Keratinocyte (primary cell): Measurements from ENCODE around the gene ASF1A. TPM values are rescaled to one million over a fixed set of nuclear protein-coding genes. Genes with fewer than 3 reads are reported as not detected.

Experiments
- DNase-seq: peaks from one replicate; pipeline ENCODE4 v3.0.0-alpha.2; 2011; ENCODE audit warnings: low read depth, missing footprints, low spot score
- FAIRE-seq: peaks from 2 replicates; lab custom pipeline; 2011; peaks lifted over from hg19 to GRCh38; lab: Jason Lieb, UNC
- H2AFZ ChIP-seq: 2 replicates; pipeline ENCODE4 v1.6.0; 2012; ENCODE audit warnings: low read length, control low read depth, inconsistent platforms; ENCODE audit not compliant: control insufficient read depth
- H3K27ac ChIP-seq: 2 replicates; pipeline ENCODE4 v1.5.1; 2011; ENCODE audit warnings: low read length; ENCODE audit not compliant: control insufficient read depth, insufficient read depth
- H3K27me3 ChIP-seq: 3 replicates; pipeline ENCODE4 v1.6.0; 2011; ENCODE audit warnings: low read length; ENCODE audit not compliant: control insufficient read depth, insufficient read depth; ENCODE audit errors: extremely low read depth
- H3K36me3 ChIP-seq, 2 experiments: 2 replicates in 1 of 2; 3 replicates in 1 of 2; pipeline ENCODE4 v1.5.1; 2011; ENCODE audit warnings: low read length in 2 of 2, mild to moderate bottlenecking in 1 of 2; ENCODE audit not compliant: control insufficient read depth in 2 of 2, insufficient read depth in 2 of 2; ENCODE audit errors: extremely low read depth in 1 of 2
- H3K4me1 ChIP-seq: 3 replicates; pipeline ENCODE4 v1.5.1; 2011; ENCODE audit warnings: low read length; ENCODE audit not compliant: control insufficient read depth, insufficient read depth; ENCODE audit errors: extremely low read depth
- H3K4me2 ChIP-seq: 3 replicates; pipeline ENCODE4 v1.6.0; 2011; ENCODE audit warnings: low read depth, low read length; ENCODE audit not compliant: control insufficient read depth, insufficient read depth; ENCODE audit errors: extremely low read depth
- H3K4me3 ChIP-seq, 3 experiments: fragments of 200-600 bp in 1 of 3; sonication (generic) in 1 of 3; 2 replicates in 2 of 3; 3 replicates in 1 of 3; pipeline ENCODE4 v1.5.1; 2011 to 2016; ENCODE audit warnings: low read length in 3 of 3, mild to moderate bottlenecking in 3 of 3, control low read depth in 2 of 3, inconsistent platforms in 1 of 3, low read depth in 1 of 3, mixed read lengths in 1 of 3, mixed run types in 1 of 3, moderate library complexity in 1 of 3; ENCODE audit not compliant: control insufficient read depth in 2 of 3, insufficient read depth in 2 of 3; ENCODE audit errors: extremely low read depth in 1 of 3
- H3K79me2 ChIP-seq: 2 replicates; pipeline ENCODE4 v1.6.0; 2012; ENCODE audit warnings: low read length; ENCODE audit not compliant: control insufficient read depth, insufficient read depth
- H3K9ac ChIP-seq: 3 replicates; pipeline ENCODE4 v1.6.0; 2011; ENCODE audit warnings: low read length; ENCODE audit not compliant: control insufficient read depth, insufficient read depth; ENCODE audit errors: extremely low read depth
- H3K9me1 ChIP-seq: 3 replicates; pipeline ENCODE4 v1.6.0; 2011; ENCODE audit warnings: low read length; ENCODE audit not compliant: control insufficient read depth, insufficient read depth; ENCODE audit errors: extremely low read depth
- H3K9me3 ChIP-seq: 2 replicates; pipeline ENCODE4 v1.5.1; 2012; ENCODE audit warnings: low read depth, low read length; ENCODE audit not compliant: control insufficient read depth
- H4K20me1 ChIP-seq: 3 replicates; pipeline ENCODE4 v1.6.0; 2011; ENCODE audit warnings: low read length; ENCODE audit not compliant: control insufficient read depth, insufficient read depth; ENCODE audit errors: extremely low read depth
- CTCF ChIP-seq, 3 experiments: IDR thresholded peaks in 1 of 3; conservative IDR thresholded peaks in 1 of 3; optimal IDR thresholded peaks in 1 of 3; 2 replicates in 2 of 3; 3 replicates in 1 of 3; pipeline versions ENCODE3 to v1.5.1; 2011; ENCODE audit warnings: low read length in 3 of 3, mild to moderate bottlenecking in 3 of 3, moderate library complexity in 2 of 3, control low read depth in 1 of 3, inconsistent platforms in 1 of 3; ENCODE audit not compliant: insufficient read depth in 2 of 3; ENCODE audit errors: extremely low read depth in 1 of 3
- EZH2 ChIP-seq: IDR thresholded peaks from one replicate; pipeline ENCODE4 v1.6.1; 2012; ENCODE audit warnings: inconsistent platforms, mild to moderate bottlenecking, low read length, moderate library complexity
- dilution Hi-C: fragments of 300-500 bp; cut with MboI; formaldehyde crosslinking; loops from one replicate; pipeline ENCODE4 v1.7.0; 2020; ENCODE audit warnings: low sequenced_read_pairs; ENCODE audit not compliant: extremely low pct_ligation_motif_present
- polyA plus RNA-seq, 5 experiments: library from polyadenylated mRNA; depleted of rRNA in 3 of 5; stranded (reverse) in 3 of 5; stranded (forward) in 1 of 5; unstranded in 1 of 5; fragments of >200 nt; gene quantifications; 1 replicate in 1 of 5; 2 replicates in 3 of 5; 3 replicates in 1 of 5; pipeline versions ENCODE4 v1.2.1 to v1.2.3, GENCODE V29; 2011 to 2012; ENCODE audit warnings: missing spikeins in 2 of 5, low read depth in 1 of 5, low replicate concordance in 1 of 5

Gene ASF1A
- polyA plus RNA-seq, 1 donor (not counting 4 experiments of a cell fraction or from before 2014, with no cell fraction given), result 19.9 TPM

- dilution Hi-C loops, result no loop called here
- Histone ChIP-seq H2AFZ (no peak overlapping the region), H3K27me3 (no peaks in the 10 kb centered on the region), H3K27ac (no peak overlapping the region), H3K36me3 (no peaks in the 10 kb centered on the region), H3K9ac (no peak overlapping the region), H3K4me3 (no peak overlapping the region), H3K79me2 (peaks cover 1% of the 10 kb centered on the region), H3K9me1 (no peaks in the 10 kb centered on the region), H3K4me2 (no peak overlapping the region), H3K9me3 (no peaks in the 10 kb centered on the region), H4K20me1 (no peaks in the 10 kb centered on the region), H3K4me1 (no peaks in the 10 kb centered on the region)
- no peak for FAIRE-seq
- no peak for DNase-seq
- TF ChIP-seq CTCF (optimal IDR thresholded peaks at IDR 0.05 in 1 of 3, IDR thresholded peaks at IDR 0.05 in 1 of 3, conservative IDR thresholded peaks at IDR 0.05 in 1 of 3; ENCODE audit: extremely low read depth in 1 of 3, insufficient read depth in 2 of 3, low read length in 3 of 3) (no peak), EZH2 (no peak)
These were observed 18.3 kb upstream of the ASF1A start for GRCh38 chr6:118875672-118876071.

- Histone ChIP-seq H3K27me3 (no peaks in the 10 kb centered on the region), H3K79me2 (peaks cover 2% of the 10 kb centered on the region), H4K20me1 (no peaks in the 10 kb centered on the region), H3K9me3 (no peaks in the 10 kb centered on the region), H3K4me1 (no peaks in the 10 kb centered on the region), H3K4me3 (no peak overlapping the region), H3K9me1 (no peaks in the 10 kb centered on the region), H2AFZ (no peak overlapping the region), H3K4me2 (no peak overlapping the region), H3K9ac (no peak overlapping the region), H3K36me3 (no peaks in the 10 kb centered on the region), H3K27ac (no peak overlapping the region)
- dilution Hi-C loops, result no loop called here
- no peak for FAIRE-seq
- DNase-seq, result no peak
- TF ChIP-seq CTCF (optimal IDR thresholded peaks at IDR 0.05 in 1 of 3, IDR thresholded peaks at IDR 0.05 in 1 of 3, conservative IDR thresholded peaks at IDR 0.05 in 1 of 3; ENCODE audit: extremely low read depth in 1 of 3, insufficient read depth in 2 of 3, low read length in 3 of 3) (no peak), EZH2 (no peak)
These were observed 17.8 kb upstream of the ASF1A start for GRCh38 chr6:118876198-118876597.
